EH (cell line): ENCODE results near the gene DOCK9.

ENCODE experiments used
- DNase-seq: peaks from one replicate; pipeline ENCODE4 v3.0.0-alpha.2; 2015; ENCODE audit warnings: low read depth

Gene DOCK9

DNA sequence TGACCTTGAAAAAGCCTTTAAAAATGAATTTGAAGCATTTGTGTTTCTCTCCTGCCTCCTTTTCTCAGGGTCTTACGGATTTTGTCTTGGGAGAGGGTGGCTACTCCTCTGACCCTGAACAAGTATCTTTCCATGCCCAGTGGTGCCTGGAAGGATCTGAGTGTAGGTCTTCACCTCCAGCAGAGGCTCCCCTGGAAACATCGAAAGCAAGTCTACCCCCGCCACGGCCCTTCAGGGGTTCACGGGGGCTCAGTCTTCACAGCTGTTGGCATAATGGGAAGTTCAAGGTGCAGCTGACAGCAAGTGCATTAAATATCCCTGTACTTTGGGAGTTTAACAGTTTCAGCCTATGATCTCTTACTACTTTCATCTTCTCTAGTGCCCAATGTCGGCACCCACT lies 182.6 kb downstream of the DOCK9 start:
- DNase-seq: no peak

GRCh38 chr13:98794498-98794897 lies 183.4 kb downstream of the DOCK9 start:
- no peak for DNase-seq

GRCh38 chr13:98792785-98793495 lies 184.9 kb downstream of the DOCK9 start:
- DNase-seq: no peak

GRCh38 chr13:98792321-98792720 lies 185.5 kb downstream of the DOCK9 start:
- DNase-seq: no peak

DNA sequence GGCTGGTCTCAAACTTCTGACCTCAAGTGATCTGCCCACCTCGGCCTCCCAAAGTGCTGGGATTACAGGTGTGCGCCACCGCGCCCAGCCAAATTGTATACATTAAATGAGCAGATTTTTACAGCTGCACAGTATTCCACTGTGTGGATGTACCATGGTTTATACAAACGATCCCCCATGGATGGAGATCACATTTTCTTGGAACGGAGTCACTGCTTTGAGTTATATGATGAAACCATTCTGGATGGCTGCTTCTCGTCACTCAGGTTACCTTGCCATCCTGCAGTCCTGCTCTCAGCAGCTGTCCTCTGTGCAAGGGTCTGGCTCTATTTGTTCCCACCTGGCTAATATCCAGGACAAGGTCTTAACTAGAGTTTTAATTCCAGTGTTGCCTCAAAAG lies 186.3 kb downstream of the DOCK9 start:
- no peak for DNase-seq

DNA sequence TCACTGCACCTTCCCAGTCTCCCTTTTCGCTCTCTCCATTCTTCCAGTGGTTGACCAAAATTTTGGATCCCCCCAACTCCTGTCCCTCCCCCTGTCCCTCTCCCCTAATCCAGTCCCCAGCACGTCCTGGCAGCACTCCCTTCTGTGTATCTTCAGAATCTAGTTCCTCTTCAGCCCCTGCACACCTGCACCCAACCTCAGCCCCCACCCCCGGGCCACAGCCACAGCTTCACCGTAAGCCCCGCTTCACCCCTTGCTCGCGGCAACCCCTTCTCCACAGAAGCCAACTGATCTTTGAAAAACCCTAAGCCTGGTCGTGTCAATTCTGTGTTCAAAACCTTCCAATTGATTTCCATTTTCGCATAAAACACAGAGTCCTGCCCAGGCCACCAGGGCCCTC lies 189.9 kb downstream of the DOCK9 start:
- no peak for DNase-seq

- DNase-seq: no peak
These were observed 190.7 kb downstream of the DOCK9 start for GRCh38 chr13:98787173-98787572.

- DNase-seq: no peak
These were observed 191.8 kb downstream of the DOCK9 start for GRCh38 chr13:98786023-98786422.

- DNase-seq: no peak
These were observed 192.5 kb downstream of the DOCK9 start for GRCh38 chr13:98785405-98785804.

GRCh38 chr13:98784666-98785065 lies 193.2 kb downstream of the DOCK9 start:
- no peak for DNase-seq

- no peak for DNase-seq
These were observed 193.9 kb downstream of the DOCK9 start for GRCh38 chr13:98783856-98784478.

GRCh38 chr13:98782654-98783053 lies 195.2 kb downstream of the DOCK9 start:
- DNase-seq: peak; percentile 14

GRCh38 chr13:98781905-98782304 lies 196.0 kb downstream of the DOCK9 start:
- DNase-seq: no peak

- DNase-seq: no peak
These were observed 196.4 kb downstream of the DOCK9 start for GRCh38 chr13:98781470-98781869.

DNA sequence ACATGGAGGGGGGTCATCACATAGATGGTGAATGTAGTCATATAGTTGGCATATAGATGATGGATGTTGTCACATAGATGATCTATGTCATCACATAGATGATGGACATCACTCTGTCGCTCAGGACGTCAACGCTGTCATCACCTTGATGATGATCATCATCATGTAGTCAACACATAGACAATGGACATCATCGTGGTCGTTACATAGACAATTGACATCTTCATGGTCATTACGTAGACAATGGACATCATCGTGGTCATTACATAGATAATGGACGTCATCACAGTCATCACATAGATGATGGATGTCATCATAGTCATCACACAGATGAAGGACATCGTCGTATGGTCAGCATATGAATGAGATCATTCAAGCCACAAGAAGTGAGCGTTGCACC lies 196.8 kb downstream of the DOCK9 start:
- DNase-seq: no peak

DNA sequence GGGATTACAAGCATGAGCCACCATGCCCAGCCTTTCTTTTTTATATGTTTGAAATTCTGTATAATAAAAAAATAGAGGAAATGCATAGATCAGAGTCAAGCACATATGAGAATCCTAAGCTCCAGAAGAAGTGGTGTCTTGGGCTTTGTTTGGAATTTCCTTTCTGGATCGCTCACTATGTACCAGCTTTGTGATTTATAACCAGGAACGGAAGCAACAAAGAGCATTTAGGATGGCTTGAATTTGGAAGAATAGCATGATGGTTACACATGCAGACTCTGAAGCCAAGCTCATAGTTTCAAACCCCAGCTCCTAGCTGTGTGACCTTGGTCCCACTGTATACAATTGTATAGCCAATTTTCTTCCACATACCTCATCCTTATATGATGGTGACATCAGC lies 197.4 kb downstream of the DOCK9 start:
- DNase-seq: peak; percentile 7

DNA sequence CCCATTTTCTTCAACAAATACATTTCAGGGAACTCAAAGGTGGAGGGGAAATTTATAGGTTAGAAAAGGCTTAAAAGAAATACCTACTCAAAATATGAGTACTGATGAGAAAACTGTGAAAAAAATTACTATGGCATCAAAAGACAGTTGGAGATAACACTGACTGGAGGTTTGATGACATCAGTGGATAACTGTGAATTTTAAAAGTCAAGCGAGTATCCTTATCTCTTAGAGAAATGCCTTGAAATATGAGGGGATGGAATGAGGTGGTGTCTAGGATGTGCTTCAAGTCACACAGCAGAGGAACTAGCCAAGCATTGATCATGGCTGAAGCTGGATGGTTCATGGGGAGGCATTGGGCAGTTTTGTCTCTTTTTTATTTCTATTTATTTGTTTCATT lies 198.2 kb downstream of the DOCK9 start:
- no peak for DNase-seq

GRCh38 chr13:98778749-98779148 lies 199.1 kb downstream of the DOCK9 start:
- no peak for DNase-seq

DNA sequence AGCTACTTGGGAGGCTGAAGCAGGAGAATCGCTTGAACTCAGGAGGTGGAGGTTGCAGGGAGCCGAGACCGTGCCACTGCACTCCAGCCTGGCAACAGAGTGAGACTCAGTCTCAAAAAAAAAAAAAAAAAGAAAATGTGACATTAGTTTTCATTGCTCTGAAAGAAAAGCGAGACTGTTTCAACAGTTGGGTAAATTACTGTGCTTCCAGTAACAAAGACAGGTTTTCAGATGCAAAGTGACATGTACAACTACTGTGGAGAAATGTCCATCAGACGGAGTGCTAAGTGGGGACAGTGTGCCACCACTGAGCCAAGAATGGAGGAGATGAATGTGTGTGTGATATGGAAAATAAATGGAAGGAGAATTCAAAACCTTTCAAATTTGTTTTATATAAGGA lies 201.2 kb downstream of the DOCK9 start:
- no peak for DNase-seq

GRCh38 chr13:98775844-98776598 lies 201.8 kb downstream of the DOCK9 start:
- peak; percentile 84 for DNase-seq

- no peak for DNase-seq
These were observed 202.5 kb downstream of the DOCK9 start for GRCh38 chr13:98775386-98775785.

DNA sequence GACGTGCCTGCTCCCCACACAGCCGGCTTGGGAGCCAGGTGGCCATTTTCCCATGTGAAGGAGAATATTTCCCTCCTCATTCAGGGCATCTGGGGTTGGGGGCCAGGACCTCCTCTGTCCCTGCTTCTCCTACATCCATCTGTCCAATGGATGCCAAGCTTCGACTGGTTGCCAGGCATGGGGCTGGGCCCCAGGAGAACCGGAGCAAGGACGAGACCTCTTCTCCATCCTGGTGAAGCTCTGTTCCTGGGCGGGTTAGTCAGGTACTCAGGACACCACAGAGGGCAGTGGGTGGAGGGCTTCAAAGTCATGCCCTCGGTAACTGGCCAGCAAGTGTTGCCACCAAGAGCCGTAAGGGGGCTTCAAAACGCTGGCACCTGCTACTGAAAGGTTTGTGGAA lies 203.1 kb downstream of the DOCK9 start:
- no peak for DNase-seq

DNA sequence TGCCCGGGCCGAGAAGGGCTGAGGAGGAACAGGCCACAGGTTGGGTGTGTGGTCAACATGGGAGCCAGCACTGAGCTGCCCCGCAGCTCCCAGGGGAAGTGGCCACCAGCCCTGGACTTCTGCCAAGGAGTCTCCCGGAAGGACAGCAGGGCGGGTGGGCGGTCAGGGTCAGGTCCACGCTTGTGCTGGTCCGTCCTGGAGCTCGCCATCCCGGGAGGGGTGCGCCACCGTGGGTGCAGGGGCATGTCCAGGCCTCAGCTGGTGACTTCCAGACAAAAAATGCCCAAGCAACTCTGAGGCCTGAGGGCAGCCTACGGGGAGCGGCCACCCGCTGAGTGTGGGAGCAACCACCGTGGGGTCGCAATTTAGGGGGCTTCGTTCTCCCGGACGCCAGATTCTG lies 203.9 kb downstream of the DOCK9 start:
- no peak for DNase-seq
